Measurements from ENCODE around the gene RASSF8. TPM values are rescaled to one million over a fixed set of nuclear protein-coding genes. Genes with fewer than 3 reads are reported as not detected.

RASSF8 gene
- total and polyA plus RNA-seq, 2 of the 8 experiments (the other 6 are each of a cell fraction or from before 2014, with no cell fraction given) = 6.4 to 46.7 TPM

GRCh38 chr12:25979059-25979458 is 20.6 kb downstream of the RASSF8 start (continued):
- TF ChIP-seq SIX5 (IDR thresholded peaks at IDR 0.05; ENCODE audit: low read depth, low read length) (no peak), RFX5 (IDR thresholded peaks at IDR 0.05; ENCODE audit: borderline replicate concordance, low read depth, low read length) (no peak), FOSL1 (IDR thresholded peaks at IDR 0.05; ENCODE audit: insufficient read depth, low read depth, low read length) (no peak), POU5F1 (IDR thresholded peaks at IDR 0.05; ENCODE audit: low read depth, low read length) (no peak)
